ENCODE measurements around the gene CCDC33.

The CCDC33 gene

GRCh38 chr15:74289671-74290070 is 53.5 kb downstream of the CCDC33 start:
- DNase-seq (ENCODE audit: low spot score), result no peak

GRCh38 chr15:74290645-74291044 is 54.5 kb downstream of the CCDC33 start:
- DNase-seq (ENCODE audit: low spot score), result no peak

GRCh38 chr15:74291101-74292071 is 55.3 kb downstream of the CCDC33 start:
- DNase-seq (ENCODE audit: low spot score), result peak; percentile 39

- no peak for DNase-seq (ENCODE audit: low spot score)
Observed at GRCh38 chr15:74293021-74293810, 57.1 kb downstream of the CCDC33 start.

GRCh38 chr15:74294010-74294409 is 57.9 kb downstream of the CCDC33 start:
- no peak for DNase-seq (ENCODE audit: low spot score)

- DNase-seq (ENCODE audit: low spot score), result no peak
Observed at GRCh38 chr15:74295800-74296199, 59.7 kb downstream of the CCDC33 start.

GRCh38 chr15:74297887-74298286 is 61.8 kb downstream of the CCDC33 start:
- no peak for DNase-seq (ENCODE audit: low spot score)

GRCh38 chr15:74300057-74300795 is 64.1 kb downstream of the CCDC33 start:
- no peak for DNase-seq (ENCODE audit: low spot score)

- DNase-seq (ENCODE audit: low spot score), result no peak
Observed at GRCh38 chr15:74301583-74302361, 65.6 kb downstream of the CCDC33 start.

GRCh38 chr15:74302821-74303359 is 66.8 kb downstream of the CCDC33 start:
- DNase-seq (ENCODE audit: low spot score), result peak; percentile 11

- no peak for DNase-seq (ENCODE audit: low spot score)
Observed at GRCh38 chr15:74303741-74304309, 67.7 kb downstream of the CCDC33 start.

- DNase-seq (ENCODE audit: low spot score), result no peak
Observed at GRCh38 chr15:74304431-74304830, 68.3 kb downstream of the CCDC33 start.

GRCh38 chr15:74305687-74306086 is 69.6 kb downstream of the CCDC33 start:
- no peak for DNase-seq (ENCODE audit: low spot score)

GRCh38 chr15:74306781-74307217 is 70.7 kb downstream of the CCDC33 start:
- DNase-seq (ENCODE audit: low spot score), result no peak

GRCh38 chr15:74307827-74308811 is 72.0 kb downstream of the CCDC33 start:
- peak; percentile 13 for DNase-seq (ENCODE audit: low spot score)

GRCh38 chr15:74311734-74312444 is 75.8 kb downstream of the CCDC33 start:
- DNase-seq (ENCODE audit: low spot score), result no peak

GRCh38 chr15:74312445-74313007 is 76.4 kb downstream of the CCDC33 start:
- DNase-seq (ENCODE audit: low spot score), result no peak

- no peak for DNase-seq (ENCODE audit: low spot score)
Observed at GRCh38 chr15:74313889-74314288, 77.8 kb downstream of the CCDC33 start.
